ENCODE measurements around the gene TAF15.

Gene TAF15

DNA sequence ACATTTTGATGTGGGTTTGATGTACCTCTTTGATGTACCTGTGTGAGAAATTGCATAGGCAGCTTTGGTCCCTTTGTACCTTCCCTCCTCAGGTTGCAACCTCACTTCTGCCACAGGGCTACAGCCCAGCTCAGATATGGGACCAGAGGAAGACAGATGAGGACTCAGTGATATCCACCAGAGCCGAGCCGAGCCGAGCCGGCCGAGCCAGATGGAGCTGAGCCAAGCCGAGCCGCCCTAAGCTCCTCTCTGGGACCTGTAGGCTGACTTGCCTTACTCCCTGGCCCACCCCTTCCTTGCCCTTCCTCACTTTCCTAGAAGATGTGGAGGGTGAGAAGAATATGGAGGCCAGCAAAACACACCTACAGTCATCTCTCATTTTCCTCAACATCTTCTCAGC is 55.6 kb downstream of the TAF15 start:
- Histone ChIP-seq H3K9me3 (ENCODE audit: control insufficient read depth, insufficient read depth, low read length) (no peaks in the 10 kb centered on the region), H3K4me1 (ENCODE audit: insufficient read depth, low read length) (no peaks in the 10 kb centered on the region), H3K36me3 (ENCODE audit: insufficient read depth, low read length) (no peaks in the 10 kb centered on the region), H3K9ac (ENCODE audit: low read depth, low read length) (no peak overlapping the region)

GRCh38 chr17:35865412-35866340 is 56.4 kb downstream of the TAF15 start:
- no peaks in the 10 kb centered on the region for H3K4me1 ChIP-seq (ENCODE audit: insufficient read depth, low read length)
- no peak overlapping the region for H3K9ac ChIP-seq (ENCODE audit: low read depth, low read length)
- no peaks in the 10 kb centered on the region for H3K9me3 ChIP-seq (ENCODE audit: control insufficient read depth, insufficient read depth, low read length)
- no peaks in the 10 kb centered on the region for H3K36me3 ChIP-seq (ENCODE audit: insufficient read depth, low read length)

GRCh38 chr17:35866341-35866950 is 57.2 kb downstream of the TAF15 start:
- no peaks in the 10 kb centered on the region for H3K36me3 ChIP-seq (ENCODE audit: insufficient read depth, low read length)
- H3K9me3 ChIP-seq (ENCODE audit: control insufficient read depth, insufficient read depth, low read length), result no peaks in the 10 kb centered on the region
- H3K4me1 ChIP-seq (ENCODE audit: insufficient read depth, low read length), result peaks cover 3% of the 10 kb centered on the region; the same call in 1 of the 2 replicates
- no peak overlapping the region for H3K9ac ChIP-seq (ENCODE audit: low read depth, low read length)

- H3K9ac ChIP-seq (ENCODE audit: low read depth, low read length), result no peak overlapping the region
These were observed 58.3 kb downstream of the TAF15 start for GRCh38 chr17:35867574-35867973.

GRCh38 chr17:35868737-35869136 is 59.5 kb downstream of the TAF15 start, which contains the start of gene HEATR9:
Gene HEATR9, minus strand, starts transcription at chr17:35868891. Its CDS starts 149 bp downstream, at chr17:35868742.
- H3K36me3 ChIP-seq (ENCODE audit: insufficient read depth, low read length), result no peaks in the 10 kb centered on the region
- no peak within 1 kb of the TSS for H3K9ac ChIP-seq (ENCODE audit: low read depth, low read length)
- H3K4me1 ChIP-seq (ENCODE audit: insufficient read depth, low read length), result peaks cover 3% of the 10 kb centered on the region; the same call in 1 of the 2 replicates
- H3K9me3 ChIP-seq (ENCODE audit: control insufficient read depth, insufficient read depth, low read length), result no peaks in the 10 kb centered on the region

More at GRCh38 chr17:35867574-35867973, 58.3 kb downstream of the TAF15 start:
- H3K36me3 ChIP-seq (ENCODE audit: insufficient read depth, low read length), result no peaks in the 10 kb centered on the region
- H3K4me1 ChIP-seq (ENCODE audit: insufficient read depth, low read length), result peaks cover 3% of the 10 kb centered on the region; the same call in 1 of the 2 replicates
- no peaks in the 10 kb centered on the region for H3K9me3 ChIP-seq (ENCODE audit: control insufficient read depth, insufficient read depth, low read length)

- Histone ChIP-seq H3K4me1 (ENCODE audit: insufficient read depth, low read length) (peaks cover 8% of the 10 kb centered on the region; the same call in 1 of the 2 replicates), H3K9me3 (ENCODE audit: control insufficient read depth, insufficient read depth, low read length) (no peaks in the 10 kb centered on the region), H3K9ac (ENCODE audit: low read depth, low read length) (no peak overlapping the region), H3K36me3 (ENCODE audit: insufficient read depth, low read length) (no peaks in the 10 kb centered on the region)
These were observed 61.9 kb downstream of the TAF15 start for GRCh38 chr17:35870906-35871819.

GRCh38 chr17:35872196-35872980 is 63.1 kb downstream of the TAF15 start:
- Histone ChIP-seq H3K9ac (ENCODE audit: low read depth, low read length) (no peak overlapping the region), H3K9me3 (ENCODE audit: control insufficient read depth, insufficient read depth, low read length) (no peaks in the 10 kb centered on the region), H3K4me1 (ENCODE audit: insufficient read depth, low read length) (peaks cover 8% of the 10 kb centered on the region; the same call in 1 of the 2 replicates), H3K36me3 (ENCODE audit: insufficient read depth, low read length) (no peaks in the 10 kb centered on the region)

DNA sequence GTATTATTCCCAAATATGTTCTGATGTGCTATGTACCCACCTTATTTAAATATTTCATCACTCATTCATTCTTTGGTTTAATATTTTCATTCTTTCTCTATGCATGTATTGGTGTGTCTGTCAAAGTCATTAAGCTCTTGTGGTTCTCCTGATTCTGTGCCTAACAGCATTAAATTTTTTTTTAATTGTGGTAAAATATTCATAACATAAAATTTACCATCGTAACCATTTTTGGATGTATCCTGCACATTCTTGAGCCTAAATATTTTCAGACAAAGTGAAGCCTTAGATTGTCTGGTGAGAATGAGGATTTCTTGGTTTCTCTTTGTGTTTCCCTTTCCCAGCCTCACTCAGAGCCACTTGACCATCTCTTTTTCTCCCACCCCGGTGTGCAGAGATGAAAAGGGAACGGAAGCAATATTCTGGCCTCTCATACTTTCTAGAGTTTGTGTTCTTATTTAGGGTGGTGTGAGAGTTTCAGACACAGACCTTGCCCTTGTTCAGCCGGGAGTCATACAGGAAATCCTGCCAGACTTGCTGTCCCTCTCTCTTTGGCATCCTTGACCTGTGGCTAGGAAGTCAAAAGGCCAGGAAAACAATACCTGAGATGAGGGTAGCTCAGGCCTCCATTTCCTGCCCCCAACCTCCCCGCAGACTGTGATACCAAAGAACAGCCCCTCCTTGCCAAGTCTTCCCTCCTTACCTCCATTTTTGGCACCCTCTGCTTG is 66.0 kb downstream of the TAF15 start:
- Histone ChIP-seq H3K4me1 (ENCODE audit: insufficient read depth, low read length) (peaks cover 8% of the 10 kb centered on the region; the same call in 1 of the 2 replicates), H3K9ac (ENCODE audit: low read depth, low read length) (no peak overlapping the region), H3K36me3 (ENCODE audit: insufficient read depth, low read length) (no peaks in the 10 kb centered on the region), H3K9me3 (ENCODE audit: control insufficient read depth, insufficient read depth, low read length) (no peaks in the 10 kb centered on the region)

- no peaks in the 10 kb centered on the region for H3K36me3 ChIP-seq (ENCODE audit: insufficient read depth, low read length)
These were observed 66.5 kb downstream of the TAF15 start for GRCh38 chr17:35875800-35876139.

DNA sequence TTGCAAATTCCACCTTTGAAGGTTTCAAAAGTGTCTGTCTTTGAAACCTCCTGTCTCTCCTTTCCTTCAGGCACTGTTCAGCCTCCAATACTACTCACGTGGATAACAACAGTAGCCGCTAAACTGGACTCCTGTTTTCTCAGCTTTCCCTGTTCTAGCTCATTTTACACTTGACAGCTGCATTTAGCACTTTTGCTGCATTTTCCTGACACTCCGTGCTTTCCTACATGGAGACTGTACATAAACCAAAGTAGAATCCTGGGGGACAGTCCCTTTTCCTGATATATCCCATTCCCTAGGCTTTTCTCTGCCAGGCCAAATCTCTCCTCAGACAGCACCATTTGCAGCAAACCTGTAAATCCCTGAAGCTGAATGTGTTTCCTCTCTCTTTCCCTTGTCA is 67.2 kb downstream of the TAF15 start:
- Histone ChIP-seq H3K36me3 (ENCODE audit: insufficient read depth, low read length) (no peaks in the 10 kb centered on the region), H3K4me1 (ENCODE audit: insufficient read depth, low read length) (peaks cover 5% of the 10 kb centered on the region; the same call in 1 of the 2 replicates), H3K9me3 (ENCODE audit: control insufficient read depth, insufficient read depth, low read length) (no peaks in the 10 kb centered on the region), H3K9ac (ENCODE audit: low read depth, low read length) (no peak overlapping the region)

More at GRCh38 chr17:35875800-35876139, 66.5 kb downstream of the TAF15 start:
- H3K9me3 ChIP-seq (ENCODE audit: control insufficient read depth, insufficient read depth, low read length), result no peaks in the 10 kb centered on the region
- H3K9ac ChIP-seq (ENCODE audit: low read depth, low read length), result no peak overlapping the region
- H3K4me1 ChIP-seq (ENCODE audit: insufficient read depth, low read length), result peaks cover 8% of the 10 kb centered on the region; the same call in 1 of the 2 replicates

- H3K4me1 ChIP-seq (ENCODE audit: insufficient read depth, low read length), result 0 out of 2 replicates have a peak, but pooled peaks cover 5% of the 10 kb centered on the region
- H3K36me3 ChIP-seq (ENCODE audit: insufficient read depth, low read length), result no peaks in the 10 kb centered on the region
- H3K9ac ChIP-seq (ENCODE audit: low read depth, low read length), result no peak overlapping the region
- H3K9me3 ChIP-seq (ENCODE audit: control insufficient read depth, insufficient read depth, low read length), result no peaks in the 10 kb centered on the region
These were observed 68.2 kb downstream of the TAF15 start for GRCh38 chr17:35877345-35878029.

DNA sequence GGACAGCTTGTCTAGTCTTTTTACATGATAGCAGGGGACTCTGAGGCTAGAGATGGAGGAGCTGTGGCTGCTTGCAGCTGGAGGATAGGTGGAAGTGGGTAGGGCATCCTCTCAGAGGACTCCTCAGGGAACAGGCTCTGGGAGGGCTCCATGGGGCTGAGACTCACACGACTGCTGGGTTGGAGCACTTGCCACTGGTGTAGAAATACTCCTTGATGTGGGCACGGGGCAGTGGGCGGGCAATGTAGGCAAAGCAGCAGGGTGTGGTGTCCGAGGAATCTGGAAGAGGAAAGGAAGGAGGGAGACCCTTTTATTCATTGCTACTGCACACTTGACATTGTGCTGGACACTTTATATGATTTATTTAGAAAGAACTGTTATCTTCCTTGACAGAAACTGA is 69.1 kb downstream of the TAF15 start:
- Histone ChIP-seq H3K36me3 (ENCODE audit: insufficient read depth, low read length) (no peaks in the 10 kb centered on the region), H3K9ac (ENCODE audit: low read depth, low read length) (no peak overlapping the region), H3K4me1 (ENCODE audit: insufficient read depth, low read length) (0 out of 2 replicates have a peak, but pooled peaks cover 5% of the 10 kb centered on the region), H3K9me3 (ENCODE audit: control insufficient read depth, insufficient read depth, low read length) (no peaks in the 10 kb centered on the region)

All from ES-I3 (cell line).